Fibroblast of lung (primary cell): ENCODE data around the gene KCNN3. TPM values are rescaled to one million over a fixed set of nuclear protein-coding genes. Genes with fewer than 3 reads are reported as not detected.

Source experiments
- DNase-seq, 2 donors: peaks; one replicate each; pipeline versions ENCODE4 v3.0.0 to v3.0.0-alpha.2; 2010; ENCODE audit warnings: low read depth in 2 of 2
- H2AFZ ChIP-seq: 2 replicates; pipeline ENCODE4 v1.5.1; 2012; ENCODE audit warnings: low read length, control low read depth, inconsistent platforms
- H3K27ac ChIP-seq: 2 replicates; pipeline ENCODE4 v1.5.1; 2011; ENCODE audit warnings: low read length, control low read depth; ENCODE audit not compliant: insufficient read depth
- H3K27me3 ChIP-seq: 2 replicates; pipeline ENCODE4 v1.5.1; 2011; ENCODE audit warnings: mild to moderate bottlenecking, low read length; ENCODE audit not compliant: control insufficient read depth, insufficient read depth
- H3K36me3 ChIP-seq: 2 replicates; pipeline ENCODE4 v1.5.1; 2011; ENCODE audit warnings: low read length; ENCODE audit not compliant: control insufficient read depth, insufficient read depth
- H3K4me1 ChIP-seq: 2 replicates; pipeline ENCODE4 v1.5.1; 2011; ENCODE audit warnings: low read length; ENCODE audit not compliant: control insufficient read depth, insufficient read depth; ENCODE audit errors: extremely low read depth
- H3K4me2 ChIP-seq: 2 replicates; pipeline ENCODE4 v1.5.1; 2011; ENCODE audit warnings: low read length, control low read depth; ENCODE audit not compliant: insufficient read depth; ENCODE audit errors: extremely low read depth
- H3K4me3 ChIP-seq, 4 experiments: fragments of 200-600 bp in 1 of 4; sonication (generic) in 1 of 4; replicated peaks in 1 of 4; 2 replicates each; pipeline ENCODE4 v1.5.1; 2011 to 2016; ENCODE audit warnings: low read length in 4 of 4, low read depth in 3 of 4, mild to moderate bottlenecking in 3 of 4, control low read depth in 2 of 4, inconsistent platforms in 1 of 4, mixed read lengths in 1 of 4; ENCODE audit not compliant: insufficient read depth in 1 of 4; ENCODE audit errors: control extremely low read depth in 1 of 4
- H3K79me2 ChIP-seq: 2 replicates; pipeline ENCODE4 v1.5.1; 2012; ENCODE audit warnings: mild to moderate bottlenecking, low read length, inconsistent platforms; ENCODE audit not compliant: control insufficient read depth, insufficient read depth
- H3K9ac ChIP-seq: 2 replicates; pipeline ENCODE4 v1.5.1; 2011; ENCODE audit warnings: mild to moderate bottlenecking, low read length, control low read depth; ENCODE audit not compliant: insufficient read depth
- H3K9me3 ChIP-seq: 2 replicates; pipeline ENCODE4 v1.5.1; 2012; ENCODE audit warnings: low read depth, low read length; ENCODE audit not compliant: control insufficient read depth, insufficient read depth
- H4K20me1 ChIP-seq: 2 replicates; pipeline ENCODE4 v1.5.1; 2011; ENCODE audit warnings: low read length; ENCODE audit not compliant: control insufficient read depth, insufficient read depth; ENCODE audit errors: extremely low read depth
- EZH2 ChIP-seq: IDR thresholded peaks from 2 replicates; pipeline ENCODE4 v1.5.1; 2012; ENCODE audit warnings: low read length, control low read depth, mild to moderate bottlenecking; ENCODE audit errors: missing control alignments
- polyA plus RNA-seq, 2 donors: library from polyadenylated mRNA; depleted of rRNA in 1 of 2; stranded (reverse) in 1 of 2; unstranded in 1 of 2; fragments of >200 nt; gene quantifications; 2 replicates each; pipeline ENCODE4 v1.2.1, GENCODE V29; 2011 to 2012; ENCODE audit warnings: missing spikeins in 1 of 2
- total RNA-seq: library from RNA; depleted of rRNA; stranded (reverse); fragments of >200 nt; gene quantifications from 2 replicates; pipeline ENCODE4 v1.2.1, GENCODE V29; 2014
- TF ChIP-seq, protein P1 (sequence below), 2 donors: IDR thresholded peaks in 1 of 2; conservative IDR thresholded peaks in 1 of 2; 1 replicate in 1 of 2; 2 replicates in 1 of 2; pipeline ENCODE4 v1.5.1; 2011 to 2012; ENCODE audit warnings: low read length in 2 of 2, control low read depth in 1 of 2, inconsistent platforms in 1 of 2, low read depth in 1 of 2, mild to moderate bottlenecking in 1 of 2

KCNN3 gene
- total and polyA plus RNA-seq, 2 donors (not counting 1 experiment from before 2014, with no cell fraction given) = not detected

DNA sequence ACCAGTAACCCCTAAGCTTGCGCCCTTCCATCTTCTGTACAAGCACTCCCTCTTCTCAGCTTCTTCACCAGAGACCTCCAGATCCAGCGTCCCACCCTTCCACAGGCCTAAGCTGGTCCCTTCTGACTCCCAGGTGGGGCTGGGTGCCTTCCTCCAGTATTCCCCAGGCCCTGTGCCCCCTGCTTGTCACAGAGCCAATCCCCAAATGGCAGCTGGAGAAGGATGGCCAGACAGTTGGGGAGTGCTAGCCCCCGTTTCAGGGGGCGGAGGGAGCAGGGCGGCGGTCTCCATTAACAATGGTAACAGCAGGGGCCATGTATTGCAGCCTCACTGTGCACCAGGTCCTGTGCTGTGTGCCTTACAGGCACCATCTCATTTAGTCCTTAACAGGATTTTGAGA is 85.7 kb downstream of the KCNN3 start:
- Histone ChIP-seq H3K27me3 (peaks cover 11% of the 10 kb centered on the region), H3K4me2 (no peak overlapping the region), H2AFZ (no peak overlapping the region), H3K79me2 (no peaks in the 10 kb centered on the region), H3K9me3 (no peaks in the 10 kb centered on the region), H3K27ac (no peak overlapping the region), H3K4me3 (no peak overlapping the region), H3K36me3 (no peaks in the 10 kb centered on the region), H3K9ac (no peak overlapping the region), H3K4me1 (no peaks in the 10 kb centered on the region), H4K20me1 (no peaks in the 10 kb centered on the region)
- TF ChIP-seq EZH2 = no peak
- TF ChIP-seq, protein P1, sequence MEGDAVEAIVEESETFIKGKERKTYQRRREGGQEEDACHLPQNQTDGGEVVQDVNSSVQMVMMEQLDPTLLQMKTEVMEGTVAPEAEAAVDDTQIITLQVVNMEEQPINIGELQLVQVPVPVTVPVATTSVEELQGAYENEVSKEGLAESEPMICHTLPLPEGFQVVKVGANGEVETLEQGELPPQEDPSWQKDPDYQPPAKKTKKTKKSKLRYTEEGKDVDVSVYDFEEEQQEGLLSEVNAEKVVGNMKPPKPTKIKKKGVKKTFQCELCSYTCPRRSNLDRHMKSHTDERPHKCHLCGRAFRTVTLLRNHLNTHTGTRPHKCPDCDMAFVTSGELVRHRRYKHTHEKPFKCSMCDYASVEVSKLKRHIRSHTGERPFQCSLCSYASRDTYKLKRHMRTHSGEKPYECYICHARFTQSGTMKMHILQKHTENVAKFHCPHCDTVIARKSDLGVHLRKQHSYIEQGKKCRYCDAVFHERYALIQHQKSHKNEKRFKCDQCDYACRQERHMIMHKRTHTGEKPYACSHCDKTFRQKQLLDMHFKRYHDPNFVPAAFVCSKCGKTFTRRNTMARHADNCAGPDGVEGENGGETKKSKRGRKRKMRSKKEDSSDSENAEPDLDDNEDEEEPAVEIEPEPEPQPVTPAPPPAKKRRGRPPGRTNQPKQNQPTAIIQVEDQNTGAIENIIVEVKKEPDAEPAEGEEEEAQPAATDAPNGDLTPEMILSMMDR (conservative IDR thresholded peaks at IDR 0.05 in 1 of 2, IDR thresholded peaks at IDR 0.05 in 1 of 2; ENCODE audit: low read depth in 1 of 2, low read length in 2 of 2) = no peak
- no peak for DNase-seq

DNA sequence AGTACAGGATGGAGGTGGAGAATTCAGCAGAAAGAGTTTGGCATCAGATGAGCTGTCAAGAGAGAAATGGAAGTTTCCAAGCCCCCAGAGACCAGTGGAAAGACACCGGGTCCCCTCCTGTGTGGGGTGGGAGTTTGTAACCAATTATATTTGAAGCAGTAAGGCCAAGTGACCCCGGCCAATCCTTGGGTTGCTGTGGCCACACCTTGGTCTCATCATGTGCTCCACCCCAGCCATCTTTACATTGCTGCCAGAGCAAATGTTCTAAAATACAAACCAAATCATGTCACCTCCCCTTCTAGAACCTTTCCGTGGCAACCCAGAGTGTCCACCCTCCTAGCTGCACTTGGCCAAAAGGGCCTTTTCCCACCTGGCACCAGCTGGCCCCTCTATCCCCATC is 86.1 kb downstream of the KCNN3 start:
- Histone ChIP-seq H3K27me3 (peaks cover 11% of the 10 kb centered on the region), H3K4me2 (no peak overlapping the region), H3K9me3 (no peaks in the 10 kb centered on the region), H2AFZ (no peak overlapping the region), H3K9ac (no peak overlapping the region), H3K79me2 (no peaks in the 10 kb centered on the region), H3K4me3 (no peak overlapping the region), H4K20me1 (no peaks in the 10 kb centered on the region), H3K36me3 (no peaks in the 10 kb centered on the region), H3K27ac (no peak overlapping the region), H3K4me1 (no peaks in the 10 kb centered on the region)
- no peak for TF ChIP-seq EZH2
- TF ChIP-seq, protein P1 (conservative IDR thresholded peaks at IDR 0.05 in 1 of 2, IDR thresholded peaks at IDR 0.05 in 1 of 2; ENCODE audit: low read depth in 1 of 2, low read length in 2 of 2) = no peak
- DNase-seq = no peak

DNA sequence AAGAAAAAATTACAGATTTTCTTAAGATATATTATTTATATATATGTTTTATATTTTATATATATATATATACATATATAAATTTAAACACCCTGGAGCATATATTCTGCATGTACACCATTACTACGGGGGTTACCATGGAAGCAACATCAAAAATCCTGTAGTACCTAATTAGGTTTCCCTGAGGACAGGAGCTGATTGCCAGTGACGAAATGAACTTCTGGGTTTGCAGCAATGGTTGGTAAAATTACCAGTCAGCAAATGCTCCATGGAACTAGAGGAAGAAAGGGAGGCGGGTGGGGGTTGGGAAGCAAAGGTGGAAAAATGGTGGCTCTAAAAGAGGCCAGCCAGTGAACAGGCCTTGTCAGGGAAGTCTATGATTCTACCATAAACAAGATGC is 89.5 kb downstream of the KCNN3 start:
- Histone ChIP-seq H3K9ac (no peak overlapping the region), H3K27ac (no peak overlapping the region), H3K4me2 (no peak overlapping the region), H3K36me3 (no peaks in the 10 kb centered on the region), H2AFZ (no peak overlapping the region), H4K20me1 (no peaks in the 10 kb centered on the region), H3K79me2 (no peaks in the 10 kb centered on the region), H3K27me3 (peaks cover 11% of the 10 kb centered on the region), H3K4me1 (no peaks in the 10 kb centered on the region), H3K9me3 (no peaks in the 10 kb centered on the region), H3K4me3 (no peak overlapping the region)
- no peak for DNase-seq
- TF ChIP-seq, protein P1 (conservative IDR thresholded peaks at IDR 0.05 in 1 of 2, IDR thresholded peaks at IDR 0.05 in 1 of 2; ENCODE audit: low read depth in 1 of 2, low read length in 2 of 2) = no peak
- no peak for TF ChIP-seq EZH2
